ENCODE results near the gene FOXA3.
"Not testable (repeated sequence)": the region's sequence is repeated elsewhere in the genome, so short reads cannot be mapped to it uniquely, and the experiment has no call there.

FOXA3 gene

DNA sequence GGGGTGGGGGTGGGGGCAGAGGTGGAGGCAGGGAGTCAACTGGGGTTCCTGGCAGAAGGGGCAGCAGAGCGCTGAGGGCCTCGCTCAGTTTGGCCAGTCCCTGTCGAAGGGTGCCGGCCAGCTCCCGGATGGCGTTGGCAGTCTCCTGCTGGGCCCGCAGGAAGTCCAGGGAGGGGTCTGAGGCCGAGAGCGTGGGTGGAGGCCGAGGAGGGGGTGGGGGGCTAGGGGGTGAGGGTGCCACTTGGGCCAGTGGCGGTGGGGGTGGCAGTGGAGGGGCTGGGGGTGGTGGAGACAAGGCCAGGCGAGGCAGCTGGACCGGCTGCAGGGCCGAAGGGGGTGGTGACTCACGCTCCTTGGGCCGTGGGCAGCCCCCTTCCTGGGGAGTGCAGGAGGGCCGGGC is 26.8 kb downstream of the FOXA3 start:
- DNase-seq (ENCODE audit: low spot score) = no peak

DNA sequence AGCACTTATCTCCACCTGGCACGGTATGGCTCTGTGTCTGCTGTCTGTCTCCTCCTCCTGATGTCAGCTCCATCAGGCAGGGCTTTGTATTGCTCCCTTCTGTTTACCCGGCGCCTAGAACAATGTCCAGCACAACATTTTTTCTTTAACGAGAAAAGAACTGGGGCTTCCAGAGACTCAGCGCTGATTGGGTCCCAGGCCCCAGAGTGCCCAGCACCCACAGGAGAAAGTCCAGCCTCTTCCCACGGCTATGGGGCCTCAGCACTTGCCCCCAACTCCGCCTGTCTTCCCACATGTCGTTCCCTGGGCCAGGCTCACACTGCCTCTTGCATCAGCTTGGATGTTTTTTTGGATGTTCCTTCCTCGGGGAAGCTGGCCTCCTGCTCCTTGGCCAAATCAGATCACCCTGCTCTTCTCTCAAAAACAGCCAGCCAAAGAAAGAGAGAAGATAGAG is 31.4 kb downstream of the FOXA3 start:
- DNase-seq (ENCODE audit: low spot score) = peak; percentile 20

DNA sequence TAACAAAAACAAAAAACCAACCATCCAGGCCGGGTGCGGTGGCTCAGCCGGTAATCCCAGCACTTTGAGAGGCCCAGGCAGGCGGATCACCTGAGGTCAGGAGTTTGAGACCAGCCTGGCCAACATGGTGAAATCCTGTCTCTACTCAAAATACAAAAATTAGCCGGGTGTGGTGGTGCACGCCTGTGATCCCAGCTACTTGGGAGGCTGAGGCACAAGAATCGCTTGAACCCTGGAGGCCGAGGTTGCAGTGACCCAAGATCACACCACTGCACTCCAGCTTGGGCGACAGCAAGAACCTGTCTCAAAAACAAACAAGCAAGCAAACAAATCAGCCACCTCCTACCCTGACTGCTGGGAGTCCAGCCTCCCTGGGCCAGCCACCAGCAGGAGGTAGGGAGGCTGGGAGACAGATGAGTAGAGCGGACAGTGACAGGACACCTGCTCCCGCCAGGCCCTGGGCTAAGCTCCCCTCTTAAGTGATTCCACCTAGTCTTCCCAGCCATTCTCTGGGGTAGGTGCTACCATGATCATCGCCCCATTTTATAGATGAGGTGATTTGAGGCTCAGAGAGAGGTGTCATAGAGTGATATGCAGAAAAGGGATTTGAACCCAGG is 32.0 kb downstream of the FOXA3 start:
- not testable (repeated sequence) for DNase-seq (ENCODE audit: low spot score)

DNA sequence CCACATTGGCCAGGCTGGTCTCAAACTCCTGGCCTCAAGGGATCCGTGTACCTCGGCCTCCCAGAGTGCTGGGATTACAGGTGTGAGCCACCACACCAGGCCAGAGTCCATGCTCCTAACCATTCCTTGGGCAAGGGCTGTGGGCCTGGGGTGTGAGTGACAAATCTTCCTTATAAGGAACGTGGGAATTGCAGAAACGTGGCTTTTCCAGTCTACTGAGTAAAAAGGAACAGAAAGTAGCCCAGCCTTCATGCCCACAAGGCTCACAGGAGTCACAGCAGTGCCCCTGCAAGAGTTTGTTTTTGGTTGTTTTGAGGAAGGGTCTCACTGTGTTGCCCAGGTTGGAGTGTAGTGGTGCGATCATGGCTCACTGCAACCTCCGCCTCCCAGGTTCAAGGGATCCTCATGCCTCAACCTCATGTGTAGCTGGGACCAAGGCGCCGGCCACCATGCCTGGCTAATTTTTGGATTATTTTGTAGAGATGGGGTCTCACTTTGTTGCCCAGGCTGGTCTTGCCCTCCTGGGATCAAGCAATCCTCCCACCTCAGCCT is 33.2 kb downstream of the FOXA3 start:
- DNase-seq (ENCODE audit: low spot score) = no peak

DNA sequence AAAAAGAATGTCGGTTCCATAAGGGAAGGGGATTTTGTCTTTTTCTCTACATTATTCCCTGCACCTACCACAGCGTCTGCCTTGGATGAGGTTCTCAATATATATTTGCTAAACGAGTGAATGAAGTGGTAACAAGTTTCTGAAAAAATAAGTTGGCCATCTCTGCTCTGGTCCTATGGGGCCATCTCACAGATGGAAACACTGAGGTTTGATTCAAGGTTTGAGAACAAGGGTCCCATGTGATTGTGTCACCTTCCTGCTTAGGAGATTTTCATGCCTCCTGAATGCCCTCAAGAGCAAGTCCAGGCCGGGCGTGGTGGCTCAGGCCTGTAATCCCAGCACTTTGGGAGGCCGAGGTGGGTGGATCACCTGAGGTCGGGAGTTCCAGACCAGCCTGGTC is 35.1 kb downstream of the FOXA3 start:
- DNase-seq (ENCODE audit: low spot score) = no peak

DNA sequence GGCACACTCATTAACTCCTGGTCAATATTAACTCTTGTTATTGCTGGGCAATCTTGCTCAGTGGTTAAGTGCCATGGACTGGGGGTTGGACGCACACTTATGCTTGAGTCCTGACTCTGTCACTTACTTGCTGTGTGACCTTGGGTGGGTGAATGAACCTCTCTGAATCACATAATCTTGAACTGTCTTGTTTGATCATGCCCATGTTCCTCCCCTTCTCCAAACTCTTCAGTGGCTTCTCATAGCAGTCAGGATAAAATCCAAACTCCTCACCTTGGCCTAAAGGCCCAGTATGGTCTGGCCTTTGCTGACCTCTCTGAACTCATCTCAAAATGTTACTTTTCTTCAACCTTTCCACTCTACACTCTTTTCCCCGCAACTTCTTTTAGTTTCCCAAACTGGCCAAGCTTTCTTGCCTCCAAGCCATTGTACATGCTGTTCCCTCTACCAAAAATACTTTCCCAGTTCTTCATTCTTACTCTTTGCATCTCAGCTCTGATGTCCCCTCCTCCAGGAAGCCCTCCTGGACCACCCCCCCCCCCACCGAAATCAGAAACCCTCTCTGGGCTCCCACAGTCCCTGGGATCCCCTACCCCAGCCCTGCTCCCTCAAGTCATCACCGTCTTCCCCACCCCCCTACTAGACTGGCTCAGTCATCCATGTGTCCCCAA is 35.9 kb downstream of the FOXA3 start:
- no peak for DNase-seq (ENCODE audit: low spot score)

DNA sequence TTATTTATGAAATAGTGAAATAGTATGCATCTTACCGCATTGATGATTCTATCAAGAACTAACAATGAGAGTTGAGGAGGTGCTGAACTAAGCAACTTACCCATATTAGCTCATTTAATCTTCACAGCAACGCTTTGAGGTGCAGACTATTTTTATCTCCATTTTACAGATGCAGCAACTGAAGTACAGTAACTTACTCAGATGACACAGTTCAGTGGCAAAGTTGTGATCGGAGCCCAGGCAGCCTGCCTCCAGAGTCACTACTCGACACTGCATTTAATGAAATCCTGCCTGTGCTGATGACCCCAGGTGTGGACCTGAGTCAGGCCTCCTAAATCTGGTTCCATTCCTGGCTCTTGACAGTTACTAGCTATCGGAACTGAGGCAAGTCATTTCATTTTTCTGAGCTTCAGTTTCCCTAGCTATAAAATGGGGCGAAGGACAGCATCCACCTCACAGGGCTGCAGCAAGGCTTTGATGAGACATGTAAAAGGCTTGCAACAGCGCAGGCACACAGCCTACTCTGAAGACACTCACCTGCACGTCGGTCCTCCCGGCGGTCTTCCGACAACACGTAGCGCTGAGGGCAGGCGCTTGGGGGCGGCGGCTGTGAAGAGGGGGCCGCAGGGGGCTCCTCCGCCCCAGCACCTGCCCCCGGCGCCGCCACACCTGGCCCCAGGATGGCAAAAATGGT is 36.8 kb downstream of the FOXA3 start:
- DNase-seq (ENCODE audit: low spot score) = no peak

DNA sequence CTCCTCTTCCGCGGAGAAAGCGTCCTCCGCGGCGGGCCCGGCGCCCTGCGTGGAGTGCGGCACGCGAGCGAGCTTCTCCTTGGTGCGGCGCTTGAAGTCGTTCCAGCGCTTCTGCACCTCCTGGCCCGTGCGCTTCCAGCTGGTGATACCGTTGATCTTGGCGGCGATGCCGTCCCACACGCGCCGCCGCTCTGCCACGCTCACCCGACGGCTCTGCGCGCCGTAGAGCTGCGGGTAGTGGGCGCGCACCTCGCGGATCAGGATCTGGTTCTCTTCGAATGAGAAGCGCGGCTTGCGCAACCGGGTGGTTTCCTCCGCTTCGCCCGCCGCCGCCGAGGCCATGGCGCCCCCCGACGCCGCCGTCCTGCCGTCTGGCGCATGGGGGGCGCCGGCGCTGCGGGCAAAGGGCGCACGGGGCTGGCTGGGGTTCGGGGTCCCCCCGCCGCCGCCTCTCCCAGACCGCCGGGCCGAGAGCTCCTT is 37.3 kb downstream of the FOXA3 start:
- DNase-seq (ENCODE audit: low spot score) = no peak

DNA sequence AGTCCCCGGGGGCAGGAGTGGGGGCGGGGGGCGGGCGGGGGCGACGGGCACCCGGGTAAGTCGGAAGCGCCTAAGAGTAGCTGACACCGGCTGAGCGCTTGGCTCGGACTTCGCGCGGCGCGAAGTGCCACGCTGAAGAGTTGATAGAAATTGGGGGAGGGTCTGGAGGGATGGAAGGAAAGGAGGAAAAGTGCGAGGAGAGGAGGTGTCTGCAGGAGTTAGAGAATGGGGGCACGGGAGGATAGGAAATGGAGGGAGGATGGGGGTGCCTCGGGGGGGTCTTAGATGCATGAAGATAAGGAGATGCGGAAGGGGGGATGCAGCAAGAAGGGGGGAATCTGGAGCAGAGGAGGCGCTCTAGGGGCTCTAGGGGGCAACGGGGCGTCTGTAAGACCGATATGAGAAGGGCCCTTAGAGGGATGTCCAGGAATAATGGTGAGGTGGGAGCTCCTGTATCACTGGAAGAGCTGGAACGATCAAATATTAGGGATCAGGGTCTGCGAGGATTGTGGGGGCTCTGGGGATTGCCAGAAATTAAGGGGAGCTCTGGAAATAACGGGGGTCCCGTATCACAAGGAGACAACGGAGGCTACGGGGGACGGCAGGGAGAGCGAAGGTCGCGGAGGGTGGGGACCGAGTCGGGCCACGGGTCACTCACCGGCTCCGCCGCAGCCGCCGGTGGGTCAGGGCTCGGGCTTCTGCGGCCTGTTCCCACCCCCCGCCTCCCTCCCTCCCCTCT is 38.0 kb downstream of the FOXA3 start, which contains the start of gene MYPOP:
Gene MYPOP, minus strand, starts transcription at position 702 of the 739 bp plus-strand sequence. CDS start 840 bp downstream, outside the sequence.
- no peak for DNase-seq (ENCODE audit: low spot score)

DNA sequence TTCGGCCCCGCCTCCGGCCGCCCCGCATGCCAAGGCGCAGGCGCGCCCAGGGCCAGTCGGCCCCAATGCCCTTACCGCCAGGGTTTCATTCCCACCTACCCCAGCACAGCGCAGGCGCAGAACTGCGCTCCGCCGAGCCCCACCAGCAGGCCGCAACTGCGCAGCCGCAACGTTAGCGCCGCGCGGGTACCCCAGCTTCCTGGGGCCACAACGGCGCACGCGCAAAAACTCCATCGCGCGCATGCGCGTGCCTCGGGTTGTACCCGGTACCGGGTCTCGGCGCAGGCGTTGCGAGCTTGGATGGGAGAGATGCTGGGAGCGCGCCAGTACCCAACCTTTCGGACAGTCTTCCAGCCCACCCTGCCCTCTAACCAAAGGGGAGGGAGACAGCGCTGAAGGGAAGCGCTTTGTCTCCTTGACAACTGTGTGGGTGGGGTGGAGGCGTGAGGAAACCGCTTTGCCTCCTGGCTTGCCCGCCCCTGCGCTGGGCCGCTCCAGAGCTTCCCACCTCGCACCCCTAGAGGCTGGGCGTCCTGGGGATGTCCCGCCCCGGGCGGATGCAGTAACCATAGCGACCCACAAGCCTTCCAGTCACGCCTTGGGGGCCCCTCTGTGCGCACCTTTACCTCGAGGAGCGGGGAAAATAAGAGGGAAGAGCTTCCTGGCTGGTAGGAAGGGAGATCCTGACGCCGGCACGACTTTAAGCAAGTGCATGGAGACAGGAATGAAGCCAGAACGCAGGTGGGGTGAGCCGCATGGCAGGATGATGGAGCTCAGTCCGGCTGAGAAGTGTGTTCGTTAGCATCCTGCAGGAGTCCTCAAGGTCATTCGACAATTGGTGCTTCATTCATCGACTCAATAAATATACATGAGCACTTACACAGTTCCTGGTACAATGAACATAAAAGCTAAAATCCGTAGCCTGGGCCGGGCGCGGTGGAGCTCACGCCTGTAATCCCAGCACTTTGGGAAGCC is 38.8 kb downstream of the FOXA3 start:
- DNase-seq (ENCODE audit: low spot score) = peak; percentile 98

DNA sequence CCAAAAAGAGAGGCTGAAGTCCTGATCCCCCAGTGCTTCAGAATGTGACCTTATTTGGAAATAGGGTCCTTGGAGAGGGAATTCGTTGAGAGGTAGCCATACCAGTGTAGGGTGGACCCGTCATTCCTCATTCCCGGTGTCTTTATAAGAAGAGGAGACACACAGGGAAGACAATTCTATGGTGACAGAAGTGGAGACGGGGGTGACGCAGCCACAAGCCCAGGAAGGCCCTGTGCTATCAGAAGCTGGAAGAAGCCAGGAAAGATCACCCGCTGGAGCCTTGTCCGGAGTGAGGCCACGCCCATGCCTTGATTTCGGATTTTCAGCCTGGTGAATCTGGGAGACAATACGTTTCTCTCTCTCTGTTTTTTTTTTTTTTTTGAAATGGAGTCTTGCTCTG is 40.9 kb downstream of the FOXA3 start:
- DNase-seq (ENCODE audit: low spot score) = no peak

DNA sequence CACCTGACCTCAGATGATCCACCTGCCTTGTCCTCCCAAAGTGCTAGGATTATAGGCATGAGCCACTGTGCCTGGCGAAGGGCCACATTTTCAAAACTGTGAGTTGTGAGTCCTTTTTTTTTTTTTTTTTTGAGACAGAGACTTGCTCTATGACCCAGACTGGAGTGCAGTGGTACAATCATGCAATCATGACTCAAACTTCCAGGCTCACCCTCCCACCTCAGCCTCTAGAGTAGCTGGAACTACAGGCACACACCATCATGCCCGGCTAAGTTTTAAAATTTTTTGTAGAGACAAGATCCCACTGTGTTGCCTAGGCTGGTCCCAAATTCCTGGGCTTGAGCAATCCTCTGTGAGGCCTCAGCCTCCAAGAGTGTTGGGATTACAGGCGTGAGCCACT is 42.1 kb downstream of the FOXA3 start:
- no peak for DNase-seq (ENCODE audit: low spot score)

DNA sequence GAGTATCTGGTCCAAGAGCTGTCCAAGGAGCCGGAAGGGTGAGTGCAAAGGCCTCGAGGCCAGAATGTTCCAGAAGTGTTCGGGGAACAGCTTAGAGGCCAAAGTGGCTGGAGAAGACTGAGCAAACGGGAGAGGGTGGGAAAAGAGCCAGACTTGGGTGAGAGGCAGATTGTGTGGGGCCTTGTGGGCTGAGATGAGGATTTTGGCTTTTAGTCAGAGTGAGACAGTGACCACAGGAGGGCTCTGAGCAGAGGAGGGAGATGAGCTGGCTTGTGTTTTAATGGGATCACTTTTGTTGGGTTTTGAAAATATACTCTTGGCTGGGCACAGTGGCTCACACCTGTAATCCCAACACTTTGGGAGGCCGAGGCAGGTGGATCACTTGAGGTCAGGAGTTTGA is 44.8 kb downstream of the FOXA3 start:
- DNase-seq (ENCODE audit: low spot score) = no peak

DNA sequence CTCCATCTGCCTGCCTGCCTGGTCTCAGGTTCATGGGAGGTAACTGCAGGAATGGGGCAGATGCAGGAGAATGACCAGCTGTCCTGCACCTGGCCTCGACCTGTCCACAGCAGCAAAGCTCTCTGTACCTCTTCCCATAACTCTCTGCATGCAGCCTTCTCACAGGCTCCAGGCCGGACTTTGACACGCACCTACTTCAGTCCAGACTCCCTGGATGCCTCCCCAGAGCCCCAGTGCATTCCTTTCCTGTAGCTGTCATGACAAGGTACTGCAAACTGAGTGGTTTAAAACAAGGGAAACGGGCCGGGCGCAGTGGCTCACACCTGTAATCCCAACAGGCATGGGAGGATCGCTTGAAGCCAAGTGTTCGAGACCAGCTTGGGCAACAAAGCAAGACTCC is 47.2 kb downstream of the FOXA3 start:
- DNase-seq (ENCODE audit: low spot score) = no peak

DNA sequence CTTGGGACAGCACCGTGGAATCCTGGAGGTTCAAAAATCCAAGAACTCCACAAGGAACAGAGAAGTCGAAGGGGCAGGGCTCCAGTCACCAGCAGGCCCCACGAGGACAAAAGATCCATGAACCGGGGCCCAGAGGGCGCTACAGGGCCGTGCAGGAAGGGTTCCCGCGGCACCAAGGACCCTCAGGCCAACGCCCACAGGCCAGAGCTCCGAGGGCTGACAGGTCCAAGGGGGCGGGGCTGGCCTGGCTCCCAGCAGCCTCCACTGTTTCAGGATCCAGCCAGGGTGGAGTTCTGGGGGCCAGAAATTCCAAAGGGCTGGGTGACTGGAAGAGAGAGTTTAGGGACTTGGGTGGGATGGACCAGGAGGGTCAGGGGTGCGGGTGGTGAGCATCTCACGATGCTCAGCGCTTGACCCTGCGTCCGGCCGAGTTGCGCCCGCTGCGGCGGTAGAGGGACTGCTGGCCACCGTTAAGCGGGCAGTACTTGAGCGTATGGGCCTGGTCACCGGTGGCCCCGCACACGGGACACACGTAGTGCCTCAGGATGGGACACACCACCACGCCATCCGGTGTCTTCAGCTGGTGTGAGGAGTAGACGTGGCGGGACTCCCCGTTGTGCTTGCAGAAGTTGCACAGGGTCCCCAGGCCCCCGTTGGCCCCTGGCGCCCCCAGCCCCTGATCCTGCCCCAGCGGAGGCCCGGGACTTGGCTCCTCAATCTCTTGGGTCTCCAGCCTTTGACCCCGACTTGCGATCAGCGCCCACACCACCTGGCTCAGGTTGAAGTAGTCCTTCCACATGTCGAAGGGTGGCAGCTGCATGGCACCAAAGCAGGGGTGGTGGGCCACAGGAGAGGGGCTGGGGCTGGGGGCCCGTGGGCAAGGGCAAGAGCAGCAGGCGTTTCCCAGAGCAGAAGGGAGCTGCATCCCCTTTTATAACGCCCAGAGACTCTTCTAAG is 50.0 kb downstream of the FOXA3 start, which contains the start of gene NANOS2:
Gene NANOS2, minus strand, starts transcription at position 905 of the 957 bp plus-strand sequence. Its CDS starts 85 bp downstream, at position 820.
- no peak for DNase-seq (ENCODE audit: low spot score)

DNA sequence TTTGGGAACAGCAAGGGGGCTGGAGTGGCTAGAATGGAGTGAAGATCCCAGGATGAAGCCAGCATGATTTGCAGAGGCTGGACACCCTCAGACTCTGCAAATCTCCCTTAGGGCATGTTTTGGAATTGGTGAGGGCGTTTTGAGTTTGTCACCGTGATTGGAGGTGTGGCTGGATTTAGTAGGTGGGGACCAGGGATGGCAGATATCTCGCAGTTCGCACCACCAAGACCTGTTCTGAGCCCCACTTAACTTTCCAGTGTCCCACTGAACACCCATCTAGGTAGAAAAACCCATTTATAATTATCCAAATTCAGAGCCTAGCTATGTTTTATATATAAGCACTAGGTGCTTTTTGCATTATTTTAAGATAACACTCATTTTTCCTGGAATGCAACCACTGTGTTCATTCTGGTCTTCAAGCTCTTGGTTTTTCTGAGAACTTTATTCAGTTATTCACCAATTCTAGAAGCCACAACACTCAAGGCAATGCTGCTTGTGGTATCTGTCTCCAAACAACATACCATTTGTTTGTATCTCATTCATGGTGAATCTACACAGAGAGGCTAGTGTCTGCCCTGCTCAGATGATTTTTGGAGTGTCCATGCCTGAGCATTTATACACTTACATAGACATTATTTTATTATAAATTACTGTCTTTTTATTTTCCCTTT is 53.4 kb downstream of the FOXA3 start:
- DNase-seq (ENCODE audit: low spot score) = peak; percentile 87

DNA sequence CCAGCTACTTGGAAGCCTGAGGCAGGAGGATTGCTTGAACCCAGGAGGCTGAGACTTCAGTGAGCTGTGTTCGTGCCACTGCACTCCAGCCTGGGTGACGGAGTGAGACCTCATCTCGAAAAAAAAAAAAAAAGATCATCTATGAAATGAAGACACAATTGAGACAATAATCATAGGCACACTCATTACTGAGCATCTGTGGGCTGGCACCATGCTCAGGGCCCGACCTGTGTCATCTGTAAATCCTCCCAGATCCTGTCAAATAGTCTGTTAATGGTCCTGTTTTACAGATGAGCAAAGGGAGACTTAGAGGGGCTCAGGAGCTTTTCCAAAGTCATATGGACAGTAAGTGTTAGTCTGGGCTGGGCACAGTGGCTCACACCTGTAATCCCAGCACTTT is 54.6 kb downstream of the FOXA3 start:
- DNase-seq (ENCODE audit: low spot score) = no peak

DNA sequence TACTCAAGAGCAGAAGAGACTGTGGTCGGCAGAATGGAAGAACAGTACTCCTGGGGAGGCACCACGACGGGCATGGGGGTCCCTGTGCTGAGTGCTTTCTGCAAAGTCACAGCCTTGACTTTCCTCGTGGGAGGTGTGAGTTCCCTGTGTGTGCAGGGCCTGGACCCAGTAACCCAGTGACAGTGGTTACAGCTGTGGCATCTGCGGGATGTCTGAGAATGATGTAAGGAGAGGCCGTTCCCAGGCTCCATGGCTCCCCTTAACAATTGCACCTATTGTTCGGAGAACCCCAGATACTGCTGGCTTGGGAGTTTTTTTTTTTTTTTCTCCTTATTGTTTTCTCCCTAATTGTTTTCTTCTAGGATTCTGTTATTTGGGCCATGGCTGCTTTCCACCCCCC is 55.6 kb downstream of the FOXA3 start:
- DNase-seq (ENCODE audit: low spot score) = peak; percentile 91

DNA sequence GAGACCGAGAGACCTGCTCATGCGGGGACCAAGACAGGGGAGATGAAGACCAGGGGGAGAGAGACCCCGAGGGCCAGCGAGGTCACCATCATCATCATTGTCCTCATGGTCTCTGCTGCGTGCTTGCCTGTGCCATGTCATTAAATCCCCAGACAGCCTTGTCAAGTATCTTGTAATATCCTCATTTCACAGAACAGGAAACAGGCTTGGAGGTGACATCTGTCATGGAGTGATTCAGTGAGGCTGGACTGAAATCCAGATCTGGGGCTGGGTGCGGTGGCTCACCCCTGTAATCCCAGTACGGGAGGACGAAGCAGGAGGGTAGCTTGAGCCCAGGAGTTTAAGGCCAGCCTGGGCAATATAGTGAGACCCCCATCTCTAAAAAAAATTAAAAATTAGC is 56.3 kb downstream of the FOXA3 start:
- no peak for DNase-seq (ENCODE audit: low spot score)

All from globus pallidus (tissue), 1 donor.